OCI-LY7 (cell line): ENCODE results near the gene TMEM18. TPM values are rescaled to one million over a fixed set of nuclear protein-coding genes. Genes with fewer than 3 reads are reported as not detected.

Source experiments
- BruUV-seq: library from RNA; stranded (reverse); fragments of 400-500 nt; replicated peaks from 2 replicates; lab custom pipeline; 2021; lab: Mats Ljungman, UMichigan
- CTCF ChIA-PET: fragments of 300-600 bp; sonication (Branson Sonifier 250); formaldehyde crosslinking; loops from one replicate; lab custom pipeline; 2022; ENCODE audit warnings: antibody characterized with exemption; ENCODE audit not compliant: unreplicated experiment; lab: Charles Lee
- POLR2A ChIA-PET: fragments of 300-600 bp; sonication (Branson Sonifier 250); formaldehyde crosslinking; loops from one replicate; lab custom pipeline; 2022; ENCODE audit warnings: antibody characterized with exemption; lab: Charles Lee
- DNase-seq: peaks from one replicate; pipeline ENCODE4 v3.0.0-alpha.2; 2015; ENCODE audit warnings: low spot score
- H2AFZ ChIP-seq: fragments of 200-600 bp; sonication (generic), shearing (Covaris generic); 2 replicates; pipeline ENCODE4 v1.6.1; 2014; ENCODE audit warnings: mild to moderate bottlenecking, antibody characterized with exemption, low read length, moderate library complexity
- H3K27ac ChIP-seq: fragments of 200-600 bp; sonication (generic); 2 replicates; pipeline ENCODE4 v1.5.1; 2014; ENCODE audit warnings: mixed run types, low read depth, mild to moderate bottlenecking, moderate library complexity, low read length, inconsistent platforms; ENCODE audit not compliant: poor library complexity, severe bottlenecking
- H3K36me3 ChIP-seq: fragments of 200-600 bp; sonication (generic); 2 replicates; pipeline ENCODE4 v1.6.1; 2014; ENCODE audit warnings: mild to moderate bottlenecking, antibody characterized with exemption, low read length, moderate library complexity, mixed read lengths; ENCODE audit not compliant: insufficient read depth
- H3K4me1 ChIP-seq: fragments of 200-600 bp; sonication (generic); 2 replicates; pipeline ENCODE4 v1.5.1; 2014; ENCODE audit warnings: mild to moderate bottlenecking, low read length; ENCODE audit not compliant: insufficient read depth, poor library complexity, severe bottlenecking
- H3K4me2 ChIP-seq: fragments of 200-600 bp; sonication (generic); 2 replicates; pipeline ENCODE4 v1.6.1; 2014; ENCODE audit warnings: mild to moderate bottlenecking, low read length
- H3K4me3 ChIP-seq: fragments of 200-600 bp; sonication (generic); 2 replicates; pipeline ENCODE4 v1.5.1; 2014; ENCODE audit warnings: mild to moderate bottlenecking, low read depth, low read length; ENCODE audit not compliant: poor library complexity, severe bottlenecking
- H3K79me2 ChIP-seq: fragments of 200-600 bp; sonication (generic); 2 replicates; pipeline ENCODE4 v1.6.1; 2016; ENCODE audit warnings: low read depth, mild to moderate bottlenecking, low read length, moderate library complexity, mixed read lengths; ENCODE audit not compliant: insufficient read depth
- H3K9me2 ChIP-seq: fragments of 200-600 bp; sonication (generic); 2 replicates; pipeline ENCODE4 v1.6.1; 2016; ENCODE audit warnings: mild to moderate bottlenecking, low read length, mixed read lengths; ENCODE audit not compliant: insufficient read depth
- H3K9me3 ChIP-seq: fragments of 200-600 bp; sonication (generic); 2 replicates; pipeline ENCODE4 v1.6.1; 2014; ENCODE audit warnings: mild to moderate bottlenecking, mixed run types, low read length, mixed read lengths
- H4K20me1 ChIP-seq: fragments of 200-600 bp; sonication (generic); 2 replicates; pipeline ENCODE4 v1.6.1; 2014; ENCODE audit warnings: mild to moderate bottlenecking, antibody characterized with exemption, low read length, moderate library complexity, mixed read lengths; ENCODE audit not compliant: insufficient read depth
- CTCF ChIP-seq: fragments of 200-600 bp; sonication (generic); conservative IDR thresholded peaks from 2 replicates; pipeline ENCODE4 v1.5.1; 2014; ENCODE audit warnings: mild to moderate bottlenecking, antibody characterized with exemption, low read length, moderate library complexity, mixed read lengths
- EZH2phosphoT487 ChIP-seq: fragments of 200-600 bp; sonication (generic); IDR thresholded peaks from 2 replicates; pipeline ENCODE4 v1.6.1; 2018; ENCODE audit warnings: low read depth, borderline replicate concordance, mild to moderate bottlenecking, mixed run types, antibody characterized with exemption, low read length, moderate library complexity, mixed read lengths
- intact Hi-C: fragments of 100-400 bp; cut with micrococcal nuclease; formaldehyde crosslinking; loops from one replicate; pipeline ENCODE4 v1.10.0; 2022; ENCODE audit not compliant: unreplicated experiment
- total RNA-seq, 2 experiments: library from RNA; depleted of rRNA in 1 of 2; stranded (reverse); fragments of >200 nt in 1 of 2; shearing (Covaris generic) in 1 of 2; gene quantifications; 2 replicates each; pipeline ENCODE4 v1.2.3, GENCODE V29; 2014 to 2022

TMEM18 gene
- total RNA-seq, 2 experiments from 2014 or later, result 18.2 to 31.1 TPM

DNA sequence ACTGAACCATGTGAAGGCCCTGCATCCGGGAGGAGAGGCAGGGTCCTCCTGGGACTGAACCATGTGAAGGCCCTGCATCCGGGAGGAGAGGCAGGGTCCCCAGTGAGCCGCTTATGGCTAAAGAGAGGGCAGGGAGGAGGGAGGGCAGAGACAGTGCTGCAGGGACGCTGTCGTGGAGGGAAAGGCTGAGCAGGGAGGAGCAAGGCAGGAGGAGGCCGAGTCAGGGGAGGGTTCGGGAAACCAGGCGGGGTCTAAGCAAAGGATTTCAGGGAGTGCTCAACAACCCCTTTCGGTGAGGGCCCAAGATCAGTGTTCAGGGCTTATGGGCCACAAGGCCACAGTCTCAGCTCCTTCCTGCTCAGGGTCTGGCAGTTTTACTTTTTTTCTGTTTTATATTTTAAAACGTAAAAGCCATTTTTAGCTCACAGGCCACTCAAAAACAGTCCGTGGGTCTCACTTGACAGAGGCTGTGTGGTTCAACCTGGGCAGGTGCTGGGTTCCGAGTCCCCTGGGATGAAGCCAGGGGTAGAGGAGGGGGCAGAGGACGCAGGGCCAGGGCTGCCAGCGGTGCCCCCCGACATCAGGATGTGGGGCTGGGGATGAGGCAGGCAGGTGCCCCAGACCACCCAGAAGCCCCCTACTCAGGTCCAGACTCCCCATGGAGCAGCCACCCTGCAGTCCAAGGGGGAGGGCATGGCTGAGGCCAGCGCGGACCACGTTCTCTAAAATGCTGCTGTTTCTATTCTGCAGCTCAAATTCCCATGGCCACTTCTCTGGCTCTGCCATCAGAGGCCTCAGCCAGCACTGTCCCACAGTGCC, 5.2 kb downstream of the TMEM18 start:
- no peaks in the 10 kb centered on the region for H3K9me3 ChIP-seq
- BruUV-seq, result no TSS peak

GRCh38 chr2:671072-671471, 6.1 kb downstream of the TMEM18 start:
- no peak overlapping the region for H2AFZ ChIP-seq
- ChIA-PET CTCF (no interaction called here), POLR2A (no interaction called here)
- H3K79me2 ChIP-seq, result peaks cover 34% of the 10 kb centered on the region
- intact Hi-C loops, result no loop called here
- H3K27ac ChIP-seq, result no peak overlapping the region
- peaks cover 25% of the 10 kb centered on the region; the same call in 1 of the 2 replicates for H4K20me1 ChIP-seq
- peaks cover 25% of the 10 kb centered on the region for H3K4me1 ChIP-seq
- TF ChIP-seq CTCF (no peak), EZH2phosphoT487 (no peak)
- 0 out of 2 replicates have a peak, but pooled peaks cover under 1% of the 10 kb centered on the region for H3K9me3 ChIP-seq
- no peaks in the 10 kb centered on the region for H3K9me2 ChIP-seq
- no peak overlapping the region for H3K4me2 ChIP-seq
- BruUV-seq, result no TSS peak
- DNase-seq, result no peak
- no peak overlapping the region for H3K4me3 ChIP-seq
- H3K36me3 ChIP-seq, result peaks cover 92% of the 10 kb centered on the region

More for the DNA sequence above, 5.2 kb downstream of the TMEM18 start:
- Histone ChIP-seq H3K27ac (no peak overlapping the region), H3K4me3 (no peak overlapping the region), H2AFZ (no peak overlapping the region), H3K79me2 (peaks cover 39% of the 10 kb centered on the region), H3K36me3 (peaks cover 83% of the 10 kb centered on the region), H3K4me2 (no peak overlapping the region), H4K20me1 (peaks cover 26% of the 10 kb centered on the region; the same call in 1 of the 2 replicates), H3K4me1 (peaks cover 26% of the 10 kb centered on the region), H3K9me2 (no peaks in the 10 kb centered on the region)
- TF ChIP-seq CTCF, result no peak
- no peak for TF ChIP-seq EZH2phosphoT487
- DNase-seq, result no peak
- ChIA-PET POLR2A (no interaction called here), CTCF (no interaction called here)
- intact Hi-C loops, result no loop called here

DNA sequence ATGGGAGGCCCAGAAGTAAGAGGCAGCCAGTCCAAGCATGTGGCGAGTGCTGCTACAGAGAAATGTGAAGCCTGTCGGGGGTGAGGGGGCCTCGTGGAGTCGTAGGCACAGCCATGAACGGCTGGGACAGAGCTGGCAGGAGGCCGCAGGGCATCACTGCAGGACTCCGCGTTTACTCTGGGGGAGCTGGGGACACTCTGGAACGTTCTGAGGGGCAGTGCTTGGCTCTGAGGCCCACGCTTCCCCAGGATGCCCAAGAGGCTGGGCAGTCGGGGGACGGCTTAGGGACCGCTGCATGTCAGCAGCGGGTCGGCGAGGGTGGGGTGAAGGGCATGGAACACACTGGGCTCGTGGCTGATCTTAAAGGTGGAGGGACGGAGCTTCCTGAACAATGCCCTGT, 6.6 kb downstream of the TMEM18 start:
- Histone ChIP-seq H3K4me1 (peaks cover 21% of the 10 kb centered on the region), H4K20me1 (peaks cover 21% of the 10 kb centered on the region; the same call in 1 of the 2 replicates), H3K36me3 (peaks cover 94% of the 10 kb centered on the region), H2AFZ (no peak overlapping the region), H3K79me2 (peaks cover 30% of the 10 kb centered on the region), H3K4me3 (no peak overlapping the region), H3K9me3 (peaks cover 5% of the 10 kb centered on the region; the same call in 1 of the 2 replicates), H3K9me2 (no peaks in the 10 kb centered on the region), H3K4me2 (no peak overlapping the region), H3K27ac (no peak overlapping the region)
- intact Hi-C loops, result no loop called here
- ChIA-PET CTCF (no interaction called here), POLR2A (no interaction called here)
- no peak for TF ChIP-seq CTCF
- TF ChIP-seq EZH2phosphoT487, result no peak
- no peak for DNase-seq
- BruUV-seq, result no TSS peak
